MCF 10A (cell line): ENCODE data around the gene FCHSD2. TPM values are rescaled to one million over a fixed set of nuclear protein-coding genes. Genes with fewer than 3 reads are reported as not detected.

Experiments used
- BruUV-seq: library from RNA; stranded (reverse); fragments of 400-500 nt; replicated peaks from 2 replicates; lab custom pipeline; 2021; lab: Mats Ljungman, UMichigan
- CTCF ChIA-PET: fragments of 300-600 bp; sonication (Branson Sonifier 250); formaldehyde crosslinking; extraction: SDS; loops from one replicate; lab custom pipeline; 2021; ENCODE audit warnings: antibody characterized with exemption, inconsistent platforms; lab: Yijun Ruan, JAX
- POLR2A ChIA-PET: fragments of 300-600, 350-650 bp; sonication (Branson Sonifier 250); formaldehyde crosslinking; extraction: SDS; loops from one replicate; lab custom pipeline; 2020; ENCODE audit warnings: antibody characterized with exemption, inconsistent platforms; lab: Yijun Ruan, JAX
- DNase-seq: peaks from one replicate; pipeline ENCODE4 v3.0.0-alpha.2; 2018; ENCODE audit not compliant: unreplicated experiment
- H3K27ac Mint-ChIP-seq: one replicate; pipeline ENCODE4 v1.8.0; 2022; ENCODE audit warnings: mild to moderate bottlenecking, low read depth, mixed read lengths; ENCODE audit not compliant: unreplicated experiment
- H3K27me3 Mint-ChIP-seq: one replicate; pipeline ENCODE4 v1.8.0; 2022; ENCODE audit warnings: mixed read lengths; ENCODE audit not compliant: insufficient read depth, unreplicated experiment
- H3K36me3 Mint-ChIP-seq: one replicate; pipeline ENCODE4 v1.8.0; 2022; ENCODE audit warnings: mild to moderate bottlenecking, moderate library complexity, mixed read lengths; ENCODE audit not compliant: insufficient read depth, unreplicated experiment
- H3K4me1 Mint-ChIP-seq: one replicate; pipeline ENCODE4 v1.8.0; 2022; ENCODE audit warnings: mixed read lengths; ENCODE audit not compliant: insufficient read depth, unreplicated experiment
- H3K4me3 Mint-ChIP-seq: one replicate; pipeline ENCODE4 v1.8.0; 2022; ENCODE audit warnings: mild to moderate bottlenecking, moderate library complexity, mixed read lengths; ENCODE audit not compliant: unreplicated experiment
- H3K9me3 Mint-ChIP-seq: one replicate; pipeline ENCODE4 v1.8.0; 2022; ENCODE audit warnings: mixed read lengths; ENCODE audit not compliant: unreplicated experiment
- intact Hi-C: fragments of 100-400 bp; cut with micrococcal nuclease; formaldehyde crosslinking; loops from 2 replicates; pipeline ENCODE4 v1.14.1; 2022
- total RNA-seq: library from RNA; stranded (reverse); gene quantifications from 2 replicates; pipeline ENCODE4 v1.2.3, GENCODE V29; 2022
- TF ChIP-seq, protein P1 (sequence below): fragments of 200-600 bp; IDR thresholded peaks from one replicate; pipeline ENCODE4 v1.8.0; 2022; ENCODE audit warnings: antibody characterized with exemption, mild to moderate bottlenecking; ENCODE audit not compliant: unreplicated experiment

FCHSD2 gene
- total RNA-seq, 1 experiment from 2014 or later = 12.8 TPM

DNA sequence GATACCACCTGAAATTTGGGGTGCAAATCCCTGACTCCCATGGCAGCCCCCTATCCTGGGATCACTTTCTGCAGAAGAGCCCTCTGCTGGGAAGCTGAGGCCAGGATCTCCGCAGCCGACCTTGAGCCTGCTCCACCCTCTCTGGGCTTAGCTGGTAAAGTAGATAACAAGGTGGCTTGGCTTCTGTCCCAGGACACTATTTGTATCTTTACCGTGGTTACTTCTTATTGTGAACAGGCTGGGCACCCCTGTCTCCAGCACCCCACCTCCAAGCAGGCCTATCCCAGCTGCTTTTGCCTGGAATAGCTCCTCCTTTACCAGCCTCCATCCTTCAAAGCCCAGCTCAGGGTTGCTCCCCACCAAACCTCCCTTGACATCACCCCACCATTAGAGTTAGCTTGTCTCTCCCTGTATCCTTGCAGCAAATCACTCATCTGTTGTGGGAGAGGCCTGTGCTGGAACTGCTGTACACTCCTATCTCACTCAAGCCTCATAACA lies 40.8 kb upstream of the FCHSD2 start:
- Mint-ChIP-seq H3K4me3 (no peak overlapping the region), H3K4me1 (peaks cover 26% of the 10 kb centered on the region), H3K27me3 (no peaks in the 10 kb centered on the region), H3K27ac (peak overlapping the region; percentile 9), H3K36me3 (peaks cover 6% of the 10 kb centered on the region), H3K9me3 (no peaks in the 10 kb centered on the region)
- TF ChIP-seq, protein P1, sequence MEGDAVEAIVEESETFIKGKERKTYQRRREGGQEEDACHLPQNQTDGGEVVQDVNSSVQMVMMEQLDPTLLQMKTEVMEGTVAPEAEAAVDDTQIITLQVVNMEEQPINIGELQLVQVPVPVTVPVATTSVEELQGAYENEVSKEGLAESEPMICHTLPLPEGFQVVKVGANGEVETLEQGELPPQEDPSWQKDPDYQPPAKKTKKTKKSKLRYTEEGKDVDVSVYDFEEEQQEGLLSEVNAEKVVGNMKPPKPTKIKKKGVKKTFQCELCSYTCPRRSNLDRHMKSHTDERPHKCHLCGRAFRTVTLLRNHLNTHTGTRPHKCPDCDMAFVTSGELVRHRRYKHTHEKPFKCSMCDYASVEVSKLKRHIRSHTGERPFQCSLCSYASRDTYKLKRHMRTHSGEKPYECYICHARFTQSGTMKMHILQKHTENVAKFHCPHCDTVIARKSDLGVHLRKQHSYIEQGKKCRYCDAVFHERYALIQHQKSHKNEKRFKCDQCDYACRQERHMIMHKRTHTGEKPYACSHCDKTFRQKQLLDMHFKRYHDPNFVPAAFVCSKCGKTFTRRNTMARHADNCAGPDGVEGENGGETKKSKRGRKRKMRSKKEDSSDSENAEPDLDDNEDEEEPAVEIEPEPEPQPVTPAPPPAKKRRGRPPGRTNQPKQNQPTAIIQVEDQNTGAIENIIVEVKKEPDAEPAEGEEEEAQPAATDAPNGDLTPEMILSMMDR = no peak
- CTCF ChIA-PET = interaction anchor here (0.6 to 7.8 kb wide), 4 partner anchors 40 to 366 kb away, joined by 3 to 238 read pairs (median 3); no protein-coding TSS in a partner anchor
- BruUV-seq = no TSS peak
- DNase-seq = no peak
- POLR2A ChIA-PET = interaction anchor here (0.7 kb wide), 1 partner anchor 54 kb away, joined by 3 read pairs; no protein-coding TSS in a partner anchor
- intact Hi-C loops = no loop called here

DNA sequence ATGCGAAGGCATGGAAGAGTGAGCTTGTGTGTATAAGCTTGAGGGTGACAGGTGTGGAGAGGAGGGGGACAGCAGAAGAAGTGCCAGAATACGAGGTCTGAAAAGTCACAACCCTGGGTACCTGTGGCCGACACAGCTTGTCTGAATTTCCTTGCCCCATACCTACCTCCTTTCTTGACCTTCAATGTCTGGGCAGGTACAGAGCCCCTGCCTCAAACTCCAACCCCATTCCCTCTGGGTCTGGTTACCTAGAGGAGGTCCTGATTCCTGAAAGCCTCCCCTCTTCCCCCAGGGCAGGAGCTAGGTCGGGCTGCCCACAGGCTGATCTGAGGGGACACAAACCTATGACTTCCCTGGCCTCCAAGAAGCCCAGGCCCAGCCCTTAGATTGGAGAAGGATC lies 36.6 kb upstream of the FCHSD2 start:
- Mint-ChIP-seq H3K4me3 (no peak overlapping the region), H3K36me3 (no peaks in the 10 kb centered on the region), H3K4me1 (no peaks in the 10 kb centered on the region), H3K27me3 (no peaks in the 10 kb centered on the region), H3K9me3 (no peaks in the 10 kb centered on the region), H3K27ac (no peak overlapping the region)
- TF ChIP-seq, protein P1 = no peak
- intact Hi-C loops = loop anchor here (1.0 to 5.0 kb wide), 7 partner anchors 36 to 591 kb away; partner anchors contain the start of gene FCHSD2
- DNase-seq = no peak
- no TSS peak for BruUV-seq
- ChIA-PET POLR2A (interaction anchor here (0.5 to 3.6 kb wide), 5 partner anchors 9 to 453 kb away, joined by 3 to 15 read pairs (median 3); no protein-coding TSS in a partner anchor), CTCF (interaction anchor here (0.6 to 7.1 kb wide), 41 partner anchors 8 to 713 kb away, joined by 3 to 153 read pairs (median 5); partner anchors contain the start of gene FCHSD2)

DNA sequence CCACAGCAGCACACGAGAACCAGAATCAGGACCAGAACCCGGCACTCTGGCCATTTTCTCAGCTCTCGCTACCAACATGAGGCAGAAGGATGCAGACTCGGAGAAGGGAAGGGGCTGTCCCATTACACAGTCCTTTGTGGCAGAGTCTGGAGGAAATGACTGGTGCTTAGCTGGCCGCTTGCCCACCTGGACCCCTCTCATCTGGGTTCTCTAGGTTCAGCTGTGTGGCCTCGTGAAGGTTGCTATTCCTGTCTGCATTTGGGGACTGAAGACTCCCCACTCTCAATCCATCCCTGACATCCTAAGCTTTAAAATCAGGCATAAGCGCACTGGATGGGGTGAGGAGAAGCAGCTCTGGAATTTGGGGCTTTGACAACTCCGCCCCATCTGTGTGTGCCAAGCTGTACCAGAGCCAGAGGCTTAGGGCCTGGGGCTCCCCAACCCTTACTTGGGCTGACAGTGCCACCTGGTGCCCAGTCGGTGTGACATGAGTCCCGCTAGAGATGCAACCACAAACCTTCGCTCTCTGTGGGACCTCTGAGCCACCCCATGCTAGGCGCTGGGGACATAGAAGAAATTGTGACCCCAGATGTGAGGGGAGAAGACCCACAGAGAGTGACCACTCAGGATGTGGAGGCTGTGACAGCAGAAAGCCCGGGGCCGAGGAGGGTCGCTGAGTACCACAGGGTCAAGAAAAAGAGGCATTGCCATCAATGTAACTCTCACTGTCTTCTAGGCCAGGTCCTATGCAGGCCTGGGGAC lies 35.8 kb upstream of the FCHSD2 start:
- Mint-ChIP-seq H3K9me3 (no peaks in the 10 kb centered on the region), H3K36me3 (no peaks in the 10 kb centered on the region), H3K27ac (no peak overlapping the region), H3K27me3 (no peaks in the 10 kb centered on the region), H3K4me3 (no peak overlapping the region), H3K4me1 (no peaks in the 10 kb centered on the region)
- ChIA-PET POLR2A (interaction anchor here (0.5 to 3.6 kb wide), 7 partner anchors 10 to 350 kb away, joined by 3 to 15 read pairs (median 3); no protein-coding TSS in a partner anchor), CTCF (interaction anchor here (0.5 to 7.1 kb wide), 68 partner anchors 9 to 712 kb away, joined by 3 to 153 read pairs (median 4); partner anchors contain the start of genes FCHSD2 and STARD10)
- intact Hi-C loops = loop anchor here (1.0 to 5.0 kb wide), 7 partner anchors 36 to 591 kb away; partner anchors contain the start of gene FCHSD2
- TF ChIP-seq, protein P1 = peak; percentile 79
- BruUV-seq = no TSS peak
- peak; percentile 88 for DNase-seq

DNA sequence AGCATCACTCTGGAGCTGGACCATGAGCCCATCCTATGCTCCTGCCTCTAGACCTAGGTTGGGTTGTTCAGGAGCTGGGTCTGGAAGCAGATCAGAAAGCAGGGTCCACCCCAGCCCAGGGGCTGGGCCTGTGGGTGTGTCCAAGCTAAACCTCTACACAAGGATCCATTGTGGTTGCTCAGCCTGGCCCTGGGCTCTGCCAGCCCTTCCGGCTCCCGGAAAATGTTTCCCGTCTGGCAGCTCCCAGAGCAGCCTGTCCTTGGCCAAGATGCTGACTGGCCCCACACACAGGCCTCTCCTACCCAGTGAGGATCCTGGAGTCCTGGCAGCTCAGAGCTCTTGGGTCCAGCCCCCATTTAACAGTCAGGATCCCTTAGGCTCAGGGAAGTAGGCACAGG lies 35.3 kb upstream of the FCHSD2 start:
- CTCF ChIA-PET = interaction anchor here (0.5 to 7.1 kb wide), 52 partner anchors 8 to 705 kb away, joined by 3 to 153 read pairs (median 5); partner anchors contain the start of genes FCHSD2 and STARD10
- TF ChIP-seq, protein P1 = no peak
- intact Hi-C loops = loop anchor here (5.0 kb wide), 2 partner anchors 330 to 590 kb away; no protein-coding TSS in a partner anchor
- no peak for DNase-seq
- Mint-ChIP-seq H3K36me3 (no peaks in the 10 kb centered on the region), H3K27me3 (no peaks in the 10 kb centered on the region), H3K4me1 (no peaks in the 10 kb centered on the region), H3K9me3 (no peaks in the 10 kb centered on the region), H3K27ac (no peak overlapping the region), H3K4me3 (no peak overlapping the region)
- no TSS peak for BruUV-seq
- POLR2A ChIA-PET = interaction anchor here (0.6 to 3.6 kb wide), 6 partner anchors 13 to 349 kb away, joined by 3 to 15 read pairs (median 5); no protein-coding TSS in a partner anchor
